KOPT-K1 (cell line): ENCODE measurements around the gene DOCK3.
"Not testable (repeated sequence)": the region's sequence is repeated elsewhere in the genome, so short reads cannot be mapped to it uniquely, and the experiment has no call there.

ENCODE experiments used
- H3K27ac ChIP-seq: fragments of 200-600 bp; sonication (generic); 2 replicates; pipeline ENCODE4 v1.5.1; 2016; ENCODE audit warnings: antibody characterized with exemption, mild to moderate bottlenecking, low read depth, low read length; ENCODE audit not compliant: poor library complexity, severe bottlenecking
- H3K36me3 ChIP-seq: fragments of 200-600 bp; sonication (generic); 2 replicates; pipeline ENCODE4 v1.5.1; 2017; ENCODE audit warnings: antibody characterized with exemption, mild to moderate bottlenecking, low read length, moderate library complexity; ENCODE audit not compliant: insufficient read depth
- H3K9me3 ChIP-seq: fragments of 200-600 bp; sonication (generic); 2 replicates; pipeline ENCODE4 v1.5.1; 2017; ENCODE audit warnings: antibody characterized with exemption, low read length, mild to moderate bottlenecking; ENCODE audit not compliant: insufficient read depth, poor library complexity, severe bottlenecking

Gene DOCK3

DNA sequence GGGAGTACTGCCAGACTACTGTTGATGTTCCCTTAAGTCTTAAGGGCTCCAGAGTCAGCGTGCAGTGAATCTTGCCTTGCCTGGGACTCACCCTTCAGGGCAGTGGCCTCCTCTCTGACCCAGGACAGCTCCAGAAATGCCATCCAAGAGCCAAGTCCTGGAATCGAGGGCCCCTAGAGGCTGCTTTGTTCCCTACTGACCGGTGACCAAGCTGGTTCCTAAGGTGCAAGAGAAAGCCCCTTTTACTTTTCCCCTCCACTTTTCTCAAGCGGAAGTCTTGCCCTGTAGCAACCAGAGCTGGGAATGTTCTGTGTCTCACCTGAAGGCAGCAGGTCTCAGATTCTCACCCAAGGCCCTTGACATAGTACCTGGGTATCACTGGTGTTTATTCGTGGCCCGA lies 238.0 kb downstream of the DOCK3 start:
- Histone ChIP-seq H3K27ac (no peak overlapping the region), H3K36me3 (no peaks in the 10 kb centered on the region), H3K9me3 (no peaks in the 10 kb centered on the region)

DNA sequence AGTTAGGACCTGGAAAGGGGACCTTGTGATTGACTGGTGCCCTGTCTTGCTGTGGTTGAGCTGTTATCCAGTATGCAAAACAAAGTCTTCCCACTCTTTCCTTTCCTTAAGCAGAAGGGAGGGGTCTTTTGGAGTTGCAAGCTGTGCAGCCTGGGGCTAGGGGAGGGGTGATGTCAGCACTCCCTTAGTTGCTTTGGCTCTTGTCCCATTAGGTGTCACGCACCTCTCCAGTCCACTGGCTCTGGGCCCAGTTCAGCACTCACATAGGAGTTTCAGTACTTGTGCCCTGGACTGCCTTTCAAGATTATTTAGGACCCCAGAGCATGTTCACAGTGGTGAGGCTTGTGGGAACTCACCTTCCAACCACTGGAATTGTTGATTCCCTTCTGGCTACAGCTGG lies 238.5 kb downstream of the DOCK3 start:
- Histone ChIP-seq H3K9me3 (no peaks in the 10 kb centered on the region), H3K27ac (no peak overlapping the region)

DNA sequence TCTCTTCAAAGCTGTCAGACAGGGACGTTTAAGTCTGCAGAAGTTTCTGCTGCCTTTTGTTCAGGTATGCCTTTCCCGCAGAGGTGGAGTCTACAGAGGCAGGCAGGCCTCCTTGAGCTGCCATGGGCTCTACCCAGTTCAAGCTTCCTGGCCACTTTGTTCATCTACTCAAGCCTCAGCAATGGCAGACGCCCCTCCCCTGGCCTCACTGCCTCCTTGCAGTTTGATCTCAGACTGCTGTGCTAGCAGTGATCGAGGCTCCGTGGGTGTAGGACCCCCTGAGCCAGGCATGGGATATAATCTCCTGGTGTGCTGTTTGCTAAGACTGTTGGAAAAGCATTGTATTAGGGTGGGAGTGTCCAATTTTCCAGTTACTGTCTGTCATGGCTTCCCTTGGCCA lies 247.3 kb downstream of the DOCK3 start:
- not testable (repeated sequence) for H3K36me3 ChIP-seq, H3K9me3 ChIP-seq, H3K27ac ChIP-seq

More for the DNA sequence above, 238.5 kb downstream of the DOCK3 start:
- H3K36me3 ChIP-seq: no peaks in the 10 kb centered on the region

DNA sequence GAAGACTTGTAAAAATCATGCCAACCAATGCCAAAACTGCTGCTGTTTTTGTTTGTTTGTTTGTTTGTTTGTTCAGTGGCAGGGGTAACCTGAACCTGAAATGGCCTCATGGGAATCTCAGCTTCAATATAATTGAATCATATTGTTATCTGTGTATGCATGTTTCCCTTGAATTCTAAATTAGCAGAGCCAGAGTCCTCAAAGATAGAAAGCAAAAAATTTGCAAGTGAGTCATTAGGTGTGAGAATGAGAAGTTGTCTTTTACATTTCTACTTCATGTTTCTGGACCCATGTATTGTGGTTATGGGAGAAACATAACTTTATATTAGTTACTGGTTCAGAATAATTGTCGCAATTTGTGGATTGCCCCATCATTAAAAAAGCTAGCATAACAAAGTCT lies 249.2 kb downstream of the DOCK3 start:
- no peaks in the 10 kb centered on the region for H3K36me3 ChIP-seq
- no peak overlapping the region for H3K27ac ChIP-seq
- H3K9me3 ChIP-seq: no peaks in the 10 kb centered on the region

DNA sequence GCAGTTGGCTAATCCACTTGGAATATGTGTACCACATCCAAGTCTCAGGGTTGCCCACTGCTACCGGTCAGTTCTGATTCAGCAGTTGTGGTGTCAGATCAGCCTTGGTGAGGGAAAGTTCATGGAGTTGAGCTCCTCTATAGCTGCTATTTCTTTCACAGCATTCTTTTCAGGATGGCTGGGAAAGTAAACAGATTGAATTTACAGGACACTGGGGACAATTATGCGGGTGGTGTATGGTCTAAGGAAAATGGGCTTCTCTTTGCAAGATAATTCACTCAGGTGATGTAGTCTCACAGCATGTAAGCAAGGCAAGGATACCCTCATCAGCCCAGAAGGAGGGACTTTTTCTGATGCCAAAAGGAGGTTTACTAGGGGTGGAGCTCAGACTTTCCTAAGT lies 249.9 kb downstream of the DOCK3 start:
- no peaks in the 10 kb centered on the region for H3K36me3 ChIP-seq
- H3K9me3 ChIP-seq: no peaks in the 10 kb centered on the region
- H3K27ac ChIP-seq: no peak overlapping the region

DNA sequence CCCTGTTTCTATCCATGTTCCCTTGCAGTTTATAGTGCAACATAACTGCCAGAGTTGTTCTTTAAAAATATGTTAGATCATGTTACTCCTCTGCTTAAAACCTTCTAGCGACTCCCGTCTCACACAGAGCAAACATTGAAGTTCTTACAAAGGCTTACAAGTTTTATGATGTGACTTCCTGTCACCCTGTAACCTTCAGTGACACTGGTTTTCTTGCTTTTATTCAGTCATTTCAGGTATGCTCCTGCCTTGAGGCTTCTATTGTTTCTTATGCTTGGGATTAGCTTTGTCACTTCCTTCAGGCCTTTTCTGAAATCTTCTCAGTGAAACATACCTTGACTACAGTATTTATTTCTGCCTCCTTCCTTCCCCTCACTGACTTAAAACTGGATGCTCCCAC lies 252.1 kb downstream of the DOCK3 start:
- Histone ChIP-seq H3K36me3 (no peaks in the 10 kb centered on the region), H3K9me3 (no peaks in the 10 kb centered on the region), H3K27ac (no peak overlapping the region)

DNA sequence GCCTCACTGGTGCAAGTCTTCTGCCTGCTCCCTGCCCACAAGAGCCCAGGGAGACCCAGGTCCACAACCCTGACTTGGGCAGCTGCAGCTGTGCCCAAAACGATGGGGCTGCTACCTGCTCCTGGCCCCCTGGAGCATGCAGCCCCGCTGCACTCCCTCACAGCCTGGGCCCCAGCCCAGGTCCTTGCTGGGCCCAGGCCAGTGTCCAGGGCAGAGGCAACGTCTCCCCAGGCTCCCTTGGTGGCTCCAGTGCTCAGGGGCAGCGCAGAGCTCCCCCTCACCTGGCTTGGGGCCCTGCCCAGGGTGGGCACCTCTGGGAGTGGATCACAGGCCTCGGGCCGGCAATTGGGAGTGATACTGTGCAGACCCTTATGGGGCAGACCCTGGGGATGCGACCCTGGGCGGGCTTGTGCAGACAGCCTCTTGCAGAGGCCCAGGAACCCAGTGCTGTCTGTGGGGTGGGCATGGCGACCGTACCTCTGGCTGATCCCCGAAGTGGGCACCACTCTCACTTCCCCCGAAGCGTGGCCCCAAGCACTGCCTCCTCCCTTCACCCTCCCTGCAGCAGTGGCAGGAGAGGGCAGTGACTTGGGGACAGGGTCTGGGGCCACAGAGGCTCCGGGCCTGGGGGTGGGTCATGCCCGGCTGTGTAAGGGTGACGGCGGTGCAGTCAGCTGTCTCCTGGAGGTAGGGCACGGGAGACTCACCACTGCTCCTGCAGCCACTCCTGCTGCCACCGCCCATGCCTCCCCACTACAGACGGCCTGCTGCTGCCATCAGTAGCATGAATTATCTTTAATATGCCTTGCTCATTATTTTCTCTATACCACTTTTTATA lies 255.9 kb downstream of the DOCK3 start:
- H3K9me3 ChIP-seq: peaks cover 24% of the 10 kb centered on the region
- H3K27ac ChIP-seq: no peak overlapping the region
- H3K36me3 ChIP-seq: no peaks in the 10 kb centered on the region

DNA sequence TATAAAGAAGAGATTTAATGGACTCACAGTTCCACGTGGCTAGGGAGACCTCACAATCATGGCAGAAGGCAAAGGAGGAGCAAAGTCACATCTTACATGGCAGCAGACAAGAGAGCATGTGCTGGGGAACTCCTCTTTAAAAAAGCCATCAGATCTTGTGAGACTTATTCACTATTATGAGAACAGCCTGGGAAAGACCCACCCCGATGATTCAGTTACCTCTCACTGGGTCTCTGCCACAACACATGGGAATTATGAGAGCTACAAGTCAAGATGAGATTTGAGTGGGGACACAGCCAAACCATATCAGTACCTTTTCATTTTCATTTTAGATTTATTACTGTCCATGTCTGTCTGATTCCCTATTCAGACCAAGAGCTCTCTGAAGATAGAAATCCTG lies 258.2 kb downstream of the DOCK3 start:
- not testable (repeated sequence) for H3K27ac ChIP-seq, H3K36me3 ChIP-seq
- H3K9me3 ChIP-seq: peaks cover 32% of the 10 kb centered on the region

DNA sequence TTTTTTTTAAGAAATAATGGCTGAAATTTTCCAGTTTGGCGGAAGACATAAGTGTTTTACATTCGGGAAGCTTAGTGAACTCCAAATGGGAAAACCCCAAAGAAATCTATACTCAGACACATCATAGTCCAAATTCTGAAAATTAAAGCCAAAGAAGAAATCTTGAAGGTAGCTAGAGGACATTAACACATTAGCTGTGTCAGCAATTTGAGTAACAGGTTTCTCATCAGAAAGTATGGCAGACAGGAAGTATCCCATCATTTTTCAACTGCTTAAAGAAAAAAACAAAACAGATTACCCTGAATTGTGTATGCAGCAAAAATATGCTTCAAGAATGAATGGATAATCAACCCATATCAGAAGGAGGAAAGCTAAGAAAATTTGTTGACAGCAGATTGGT lies 261.7 kb downstream of the DOCK3 start:
- H3K36me3 ChIP-seq: no peaks in the 10 kb centered on the region
- H3K9me3 ChIP-seq: peaks cover 32% of the 10 kb centered on the region
- H3K27ac ChIP-seq: no peak overlapping the region

DNA sequence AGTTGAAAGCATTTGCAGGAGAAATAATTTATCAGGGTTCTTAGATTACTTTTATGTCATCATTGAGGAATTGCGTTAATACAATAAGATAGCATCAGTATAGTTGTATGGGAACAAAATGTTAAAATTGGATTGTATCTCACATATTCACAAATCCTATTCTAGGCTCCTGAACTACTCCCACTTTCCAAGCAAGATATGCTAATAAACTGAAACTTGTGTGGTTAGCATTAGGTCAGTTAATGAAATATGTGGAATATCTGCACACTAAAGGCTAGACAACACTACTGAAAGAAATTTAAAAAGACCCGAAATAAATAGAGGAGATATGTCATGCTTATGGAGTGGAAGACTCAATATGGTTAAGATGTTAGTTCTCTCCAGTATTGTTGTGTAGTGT lies 272.7 kb downstream of the DOCK3 start:
- H3K36me3 ChIP-seq: no peaks in the 10 kb centered on the region
- H3K27ac ChIP-seq: no peak overlapping the region
- H3K9me3 ChIP-seq: peaks cover 7% of the 10 kb centered on the region

DNA sequence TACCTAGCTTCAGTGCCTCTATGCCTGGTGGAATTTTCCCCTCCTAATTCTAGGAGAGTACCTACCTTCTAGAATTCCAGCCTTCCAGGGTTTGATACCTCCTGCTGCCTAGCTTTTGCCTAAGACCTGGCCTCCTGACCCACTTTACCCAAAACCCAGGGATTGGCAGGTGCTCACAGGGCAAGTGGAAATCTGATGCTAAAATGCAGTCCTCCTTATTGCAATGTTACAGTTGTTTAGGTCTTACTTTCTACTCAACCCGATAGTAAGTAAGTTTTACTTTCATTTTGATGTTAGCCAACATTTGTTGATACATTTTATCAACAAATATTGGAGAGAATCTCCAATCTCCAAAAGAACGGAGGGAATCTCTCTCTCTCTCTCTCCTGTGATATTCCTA lies 275.9 kb downstream of the DOCK3 start:
- Histone ChIP-seq H3K27ac (no peak overlapping the region), H3K9me3 (peaks cover 7% of the 10 kb centered on the region), H3K36me3 (no peaks in the 10 kb centered on the region)

DNA sequence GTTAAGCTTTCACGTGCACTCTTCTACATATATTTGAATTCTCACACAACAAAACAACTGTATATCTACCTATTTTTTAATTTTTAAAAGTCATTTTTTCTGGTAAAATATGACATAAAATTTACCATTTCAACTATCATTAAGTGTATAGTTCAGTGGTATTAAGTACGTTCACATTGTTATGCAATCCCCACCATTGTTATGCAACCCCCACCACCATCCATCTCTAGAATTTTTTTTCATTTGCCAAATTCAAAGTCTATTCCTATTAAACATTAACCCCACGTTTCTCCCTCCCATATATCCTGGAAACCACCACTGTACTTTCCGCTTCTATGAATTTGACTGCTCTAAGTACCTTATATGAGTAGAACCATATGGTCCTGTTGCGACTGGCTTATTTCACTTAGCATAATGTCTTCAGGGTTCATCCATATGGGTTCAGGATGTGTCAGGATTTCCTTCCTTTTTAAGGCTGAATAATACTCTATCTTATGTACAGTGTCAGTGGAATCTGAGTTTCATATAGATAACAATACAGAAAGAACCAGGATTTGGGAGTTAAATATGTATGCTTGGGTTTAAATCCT lies 279.2 kb downstream of the DOCK3 start:
- Histone ChIP-seq H3K27ac (no peak overlapping the region), H3K36me3 (no peaks in the 10 kb centered on the region), H3K9me3 (peaks cover 5% of the 10 kb centered on the region)

DNA sequence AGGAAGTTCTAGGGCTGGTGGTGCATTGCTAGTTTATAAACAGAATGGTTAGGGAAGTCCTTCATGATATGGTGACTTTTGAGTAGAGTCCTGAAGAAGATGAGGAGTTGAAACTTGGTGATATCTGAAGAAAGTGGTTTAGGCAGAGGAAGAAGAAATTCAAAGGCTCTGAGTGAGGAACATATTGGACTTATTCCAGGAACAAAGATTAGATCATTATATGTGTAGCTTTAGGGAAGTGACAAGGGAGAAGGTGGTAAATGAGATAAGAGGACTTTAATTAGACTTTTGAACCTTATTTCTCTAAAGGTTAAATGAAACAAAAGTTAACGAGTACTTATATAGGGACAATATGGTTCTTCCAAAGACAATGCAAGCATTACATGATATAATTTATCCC lies 286.7 kb downstream of the DOCK3 start:
- Histone ChIP-seq H3K36me3 (no peaks in the 10 kb centered on the region), H3K27ac (no peak overlapping the region), H3K9me3 (no peaks in the 10 kb centered on the region)

DNA sequence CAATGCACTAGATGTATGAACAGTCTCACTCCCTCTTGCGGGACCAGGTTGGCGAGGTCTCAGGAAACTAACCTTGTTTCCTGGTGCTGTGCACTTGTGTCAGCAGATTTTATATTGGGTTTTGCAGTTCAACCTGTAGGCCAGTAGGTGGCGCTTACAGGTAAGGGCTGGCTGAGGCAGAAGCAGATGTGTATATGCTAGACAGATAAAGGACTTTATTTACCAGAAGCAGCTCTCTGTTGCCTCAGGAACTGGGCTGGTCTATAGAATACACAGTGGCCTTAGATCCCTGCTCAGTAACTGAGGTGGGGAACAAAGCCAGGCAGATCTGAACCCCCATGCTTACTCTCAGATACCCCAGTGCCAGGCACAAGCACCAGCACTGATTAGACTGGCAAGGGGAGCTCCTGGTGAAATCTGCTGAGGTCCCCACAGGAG lies 296.8 kb downstream of the DOCK3 start:
- peaks cover 5% of the 10 kb centered on the region for H3K9me3 ChIP-seq
- no peak overlapping the region for H3K27ac ChIP-seq

DNA sequence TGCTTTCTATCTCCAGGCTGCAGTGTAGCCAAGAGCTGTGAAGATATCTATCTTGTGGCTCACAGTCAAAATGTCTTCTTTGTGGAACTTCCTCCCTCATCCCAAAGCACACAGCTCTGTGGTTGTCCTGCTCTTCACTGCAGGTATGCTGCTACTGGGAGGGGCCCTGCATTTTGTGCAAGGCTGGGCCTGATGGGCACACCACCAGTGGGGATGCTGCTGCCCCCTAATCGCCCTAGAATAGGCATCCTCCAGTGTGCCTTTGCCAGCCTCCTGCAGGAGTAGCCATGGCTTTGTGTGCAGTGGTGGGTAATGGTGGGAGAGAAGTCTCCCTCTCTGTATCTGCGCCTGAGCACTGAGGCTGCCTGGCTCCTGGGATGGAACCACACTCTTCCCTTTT lies 297.3 kb downstream of the DOCK3 start:
- Histone ChIP-seq H3K9me3 (peaks cover 5% of the 10 kb centered on the region), H3K27ac (no peak overlapping the region), H3K36me3 (no peaks in the 10 kb centered on the region)

More for the DNA sequence above, 296.8 kb downstream of the DOCK3 start:
- H3K36me3 ChIP-seq: no peaks in the 10 kb centered on the region

DNA sequence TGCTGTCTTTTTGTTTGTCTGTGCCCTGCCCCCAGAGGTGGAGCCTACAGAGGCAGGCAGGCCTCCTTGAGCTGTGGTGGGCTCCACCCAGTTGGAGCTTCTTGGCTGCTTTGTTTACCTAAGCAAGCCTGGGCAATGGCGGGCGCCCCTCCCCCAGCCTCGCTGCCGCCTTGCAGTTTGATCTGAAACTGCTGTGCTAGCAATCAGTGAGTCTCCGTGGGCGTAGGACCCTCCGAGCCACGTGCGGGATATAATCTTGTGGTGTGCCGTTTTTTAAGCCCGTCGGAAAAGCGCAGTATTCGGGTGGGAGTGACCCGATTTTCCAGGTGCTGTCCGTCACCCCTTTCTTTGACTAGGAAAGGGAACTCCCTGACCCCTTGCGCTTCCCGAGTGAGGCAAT lies 303.9 kb downstream of the DOCK3 start:
- not testable (repeated sequence) for H3K9me3 ChIP-seq, H3K36me3 ChIP-seq, H3K27ac ChIP-seq
